GM20431 (cell line): ENCODE measurements around the gene STPG2.

Experiments used
- in situ Hi-C: fragments of 300-500 bp; cut with MseI, MboI; formaldehyde crosslinking; loops from one replicate; pipeline ENCODE4 v1.15.0; 2020; ENCODE audit warnings: low sequenced_read_pairs; ENCODE audit not compliant: unreplicated experiment

STPG2 gene

GRCh38 chr4:98143001-98143899 lies at the start of gene STPG2:
TSS of gene STPG2 (minus strand) at chr4:98143476.
- in situ Hi-C loops = no loop called here

- in situ Hi-C loops = no loop called here
Observed at GRCh38 chr4:98185279-98185678, 42.0 kb upstream of the STPG2 start.

- in situ Hi-C loops = no loop called here
Observed at GRCh38 chr4:98181809-98182208, 38.5 kb upstream of the STPG2 start.

- in situ Hi-C loops = no loop called here
Observed at GRCh38 chr4:98179951-98180350, 36.7 kb upstream of the STPG2 start.

GRCh38 chr4:98176531-98176930 lies 33.3 kb upstream of the STPG2 start:
- in situ Hi-C loops = no loop called here

GRCh38 chr4:98170035-98170434 lies 26.8 kb upstream of the STPG2 start:
- in situ Hi-C loops = no loop called here

- in situ Hi-C loops = no loop called here
Observed at GRCh38 chr4:98166731-98167041, 23.4 kb upstream of the STPG2 start.

- in situ Hi-C loops = no loop called here
Observed at GRCh38 chr4:98166025-98166730, 22.9 kb upstream of the STPG2 start.

- in situ Hi-C loops = no loop called here
Observed at GRCh38 chr4:98162696-98163095, 19.4 kb upstream of the STPG2 start.

GRCh38 chr4:98151145-98151924 lies 8.1 kb upstream of the STPG2 start:
- in situ Hi-C loops = no loop called here

GRCh38 chr4:98150092-98150761 lies 7.0 kb upstream of the STPG2 start:
- in situ Hi-C loops = no loop called here

- in situ Hi-C loops = no loop called here
Observed at GRCh38 chr4:98148856-98149255, 5.6 kb upstream of the STPG2 start.

GRCh38 chr4:98126141-98126540 lies 17.1 kb downstream of the STPG2 start:
- in situ Hi-C loops = no loop called here

- in situ Hi-C loops = no loop called here
Observed at GRCh38 chr4:98125585-98125984, 17.7 kb downstream of the STPG2 start.

- in situ Hi-C loops = no loop called here
Observed at GRCh38 chr4:98117363-98117762, 25.9 kb downstream of the STPG2 start.

- in situ Hi-C loops = no loop called here
Observed at GRCh38 chr4:98113012-98113411, 30.3 kb downstream of the STPG2 start.

GRCh38 chr4:98110929-98111328 lies 32.3 kb downstream of the STPG2 start:
- in situ Hi-C loops = no loop called here

- in situ Hi-C loops = no loop called here
Observed at GRCh38 chr4:98110214-98110613, 33.1 kb downstream of the STPG2 start.

- in situ Hi-C loops = no loop called here
Observed at GRCh38 chr4:98102660-98103059, 40.6 kb downstream of the STPG2 start.

- in situ Hi-C loops = no loop called here
Observed at GRCh38 chr4:98101988-98102387, 41.3 kb downstream of the STPG2 start.
